HG03025 (cell line): Measurements from ENCODE around the gene ITGA7.

Experiments
- ATAC-seq: cut with Tn5 transposase; IDR thresholded peaks from one replicate; pipeline ENCODE4 v1.9.1; 2021; ENCODE audit warnings: mild to moderate bottlenecking, moderate library complexity; ENCODE audit not compliant: unreplicated experiment, low FRiP score

ITGA7 gene

DNA sequence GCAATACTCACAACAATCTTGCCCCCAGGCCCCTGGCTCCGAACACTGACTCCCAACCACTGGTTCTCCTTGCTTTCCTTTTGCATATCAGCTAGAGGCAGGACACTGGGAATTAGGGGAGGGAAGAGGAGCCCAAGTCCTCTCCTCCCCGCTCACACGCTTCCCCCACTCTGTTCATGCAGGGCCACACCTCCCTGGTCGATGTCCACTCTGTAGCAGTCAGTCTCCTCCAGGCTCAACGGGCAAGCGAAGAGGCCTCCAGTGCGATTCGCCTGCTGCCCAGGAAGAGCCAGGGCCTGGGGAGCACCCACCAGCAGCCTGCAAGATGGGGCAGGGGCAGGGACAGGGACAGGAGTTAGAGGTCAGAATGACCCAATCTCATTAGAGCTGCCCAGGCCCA lies 4.8 kb downstream of the ITGA7 start:
- no peak for ATAC-seq

GRCh38 chr12:55700255-55701018 lies 7.3 kb downstream of the ITGA7 start:
- no peak for ATAC-seq

- ATAC-seq = no peak
These were observed 8.1 kb downstream of the ITGA7 start for GRCh38 chr12:55699471-55700055.

DNA sequence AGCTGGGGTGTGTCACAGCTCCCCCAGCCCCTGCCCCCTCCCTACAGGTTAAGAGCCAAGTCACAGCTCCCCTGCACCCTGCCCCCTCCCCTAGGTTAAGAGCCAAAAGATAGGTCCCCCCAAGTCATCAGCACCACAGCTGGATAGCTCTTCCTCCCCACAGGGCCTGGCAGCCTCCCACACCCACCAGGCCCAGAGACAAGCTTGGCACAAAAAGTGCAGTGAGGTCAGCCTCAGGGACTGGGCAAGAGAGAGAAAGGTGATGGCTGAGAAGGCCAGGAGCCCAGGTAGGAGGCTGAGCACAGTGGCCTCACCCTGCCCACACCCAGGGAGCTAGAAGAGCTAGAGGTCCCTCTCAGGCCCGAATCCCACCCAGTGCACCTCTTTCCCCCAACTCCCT lies 8.7 kb downstream of the ITGA7 start:
- no peak for ATAC-seq

- ATAC-seq = no peak
These were observed 9.3 kb downstream of the ITGA7 start for GRCh38 chr12:55698241-55698955.

DNA sequence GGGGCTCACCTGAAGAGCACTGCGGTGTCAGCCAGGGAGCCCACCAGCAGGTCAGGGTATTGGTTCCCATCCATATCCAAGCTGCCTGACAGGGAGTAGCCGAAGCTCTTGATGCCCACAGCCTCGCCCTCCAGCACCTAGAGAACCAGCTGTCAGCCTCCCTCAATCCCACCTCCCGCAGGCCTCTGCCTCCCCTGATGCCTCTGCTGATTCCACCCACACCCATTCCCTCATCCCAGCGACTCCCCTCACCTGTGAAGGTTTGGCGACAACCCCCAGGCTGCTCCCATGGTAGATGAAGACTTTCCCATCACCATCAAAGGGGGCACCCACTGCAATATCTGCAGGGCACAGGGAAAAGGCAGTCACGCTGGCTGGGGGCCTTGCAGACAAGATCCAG lies 10.0 kb downstream of the ITGA7 start:
- no peak for ATAC-seq

DNA sequence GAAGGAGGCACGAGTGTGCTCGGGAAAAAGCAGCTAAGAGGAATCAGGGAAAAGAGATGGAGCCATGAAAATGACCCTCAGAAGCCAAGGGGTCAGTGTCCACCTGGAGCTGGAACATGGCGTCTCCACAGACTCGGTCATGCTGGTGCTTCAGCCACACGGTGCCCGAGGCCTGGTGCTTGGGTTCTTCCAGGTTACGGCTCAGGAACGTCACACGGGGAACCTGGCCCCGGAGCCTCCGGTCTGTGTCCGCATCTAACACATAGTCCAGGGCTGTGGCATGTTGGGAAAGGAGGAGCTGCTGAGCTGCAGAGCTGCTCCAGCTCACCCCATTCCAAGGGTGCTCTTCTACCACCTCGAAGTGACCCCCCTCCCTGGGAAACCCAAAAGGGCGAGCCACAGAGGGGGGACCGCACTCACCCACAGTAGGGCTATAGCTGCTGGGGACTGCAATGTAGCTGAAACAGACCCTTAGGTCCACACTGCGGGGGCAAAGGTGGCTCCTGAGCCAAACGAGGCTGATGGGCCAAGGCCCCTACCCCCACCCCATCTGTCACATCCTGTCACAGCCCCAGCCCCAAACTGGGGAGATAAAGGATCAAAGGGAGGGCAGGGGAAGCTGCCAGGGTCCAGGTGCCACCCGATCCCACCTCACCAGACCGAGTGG lies 10.8 kb downstream of the ITGA7 start:
- ATAC-seq = no peak

DNA sequence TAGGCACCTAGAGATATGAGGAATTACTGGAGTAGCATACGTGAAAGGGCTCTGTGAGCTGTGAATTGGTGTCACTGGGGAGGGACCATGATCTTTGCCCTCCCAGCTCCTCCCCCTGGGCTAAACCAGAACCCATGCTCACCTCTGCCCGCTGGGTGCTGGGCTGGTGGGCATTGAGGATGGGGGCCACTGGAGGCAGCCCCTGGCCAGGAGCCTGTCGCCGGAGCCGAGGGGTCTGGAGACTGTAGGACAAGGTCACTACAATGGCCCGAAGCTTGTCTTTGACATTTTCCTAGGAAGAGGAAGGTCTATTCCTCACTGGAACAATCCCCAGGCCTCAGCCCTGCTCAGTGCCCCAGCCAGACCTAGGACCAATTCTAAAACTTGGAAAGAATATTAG lies 11.6 kb downstream of the ITGA7 start:
- ATAC-seq = no peak

DNA sequence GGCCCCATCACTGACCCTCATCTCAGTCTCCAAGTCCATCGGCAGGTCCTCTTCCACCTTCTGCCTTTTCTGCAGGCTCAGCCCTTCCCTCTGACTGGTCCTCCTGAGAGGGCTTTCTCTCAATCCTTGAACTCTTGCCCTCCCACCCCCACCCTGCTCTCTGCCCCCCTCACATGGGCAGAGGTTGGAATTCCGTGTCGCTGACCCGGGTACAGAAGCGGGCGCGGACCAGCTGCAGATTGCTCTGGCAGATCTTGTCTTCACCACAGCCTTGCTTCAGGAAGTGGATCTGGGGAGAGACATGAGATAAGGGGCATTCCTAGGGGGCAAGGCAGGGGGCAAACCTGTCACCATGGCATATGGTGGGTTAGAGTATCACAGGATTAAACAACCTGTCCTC lies 12.4 kb downstream of the ITGA7 start:
- no peak for ATAC-seq

- no peak for ATAC-seq
These were observed 13.1 kb downstream of the ITGA7 start for GRCh38 chr12:55694651-55695050.

DNA sequence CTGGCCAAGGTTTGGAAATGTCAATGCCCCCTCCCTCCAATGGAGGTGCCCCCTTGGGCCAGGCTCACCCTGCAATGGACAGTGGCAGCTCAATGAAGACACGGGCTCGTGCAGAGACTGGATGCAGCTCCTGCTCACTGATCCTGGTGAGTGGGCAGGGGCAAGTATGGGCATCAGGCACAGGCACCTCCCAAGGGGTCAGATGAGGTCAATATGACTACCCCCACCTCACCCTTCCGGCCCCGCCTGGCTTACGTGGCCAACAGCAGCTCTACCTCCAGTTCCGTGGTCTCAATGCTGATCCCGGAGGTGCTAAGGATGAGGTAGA lies 13.6 kb downstream of the ITGA7 start:
- no peak for ATAC-seq

DNA sequence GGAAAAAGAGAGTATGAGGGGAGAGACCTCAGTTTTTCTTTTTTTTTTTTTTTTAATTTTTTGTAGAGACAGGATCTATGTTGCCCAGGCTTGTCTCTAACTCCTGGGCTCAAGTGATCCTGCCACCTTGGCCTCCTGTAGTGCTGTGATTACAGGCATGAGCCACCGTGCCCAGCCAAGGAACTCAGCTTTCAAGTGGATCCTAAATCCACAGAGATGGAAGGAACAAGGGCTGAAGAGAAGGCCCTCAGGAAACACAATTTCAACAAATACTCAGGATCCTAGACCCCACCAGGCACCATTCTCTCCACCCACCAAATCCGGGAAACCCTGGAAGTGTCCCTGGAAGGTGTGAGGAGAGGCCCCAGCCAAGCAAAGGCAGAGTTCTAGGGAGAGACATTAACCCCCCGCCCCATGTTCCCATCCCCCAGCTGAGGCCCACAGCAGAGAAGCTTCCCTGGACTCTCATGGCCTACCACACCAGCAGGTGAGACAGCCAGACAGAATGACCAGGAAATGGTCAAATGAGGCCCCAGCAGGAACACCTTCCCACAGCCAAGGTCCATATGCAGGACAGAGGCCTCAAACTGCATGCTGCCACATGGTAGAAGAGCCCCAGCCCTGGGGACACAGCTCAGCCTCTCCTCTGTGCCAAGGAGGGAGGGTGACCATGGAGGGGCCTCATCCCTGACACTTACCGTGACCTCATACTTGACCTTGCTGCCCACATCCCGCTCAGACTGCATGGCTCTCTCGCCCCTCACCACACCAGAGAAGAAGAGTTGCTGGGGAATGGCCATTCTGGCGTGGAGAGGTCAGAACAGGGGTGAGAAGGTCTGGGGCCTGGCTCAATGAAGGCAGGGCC lies 14.1 kb downstream of the ITGA7 start:
- no peak for ATAC-seq

GRCh38 chr12:55692631-55693322 lies 14.9 kb downstream of the ITGA7 start:
- ATAC-seq = no peak

DNA sequence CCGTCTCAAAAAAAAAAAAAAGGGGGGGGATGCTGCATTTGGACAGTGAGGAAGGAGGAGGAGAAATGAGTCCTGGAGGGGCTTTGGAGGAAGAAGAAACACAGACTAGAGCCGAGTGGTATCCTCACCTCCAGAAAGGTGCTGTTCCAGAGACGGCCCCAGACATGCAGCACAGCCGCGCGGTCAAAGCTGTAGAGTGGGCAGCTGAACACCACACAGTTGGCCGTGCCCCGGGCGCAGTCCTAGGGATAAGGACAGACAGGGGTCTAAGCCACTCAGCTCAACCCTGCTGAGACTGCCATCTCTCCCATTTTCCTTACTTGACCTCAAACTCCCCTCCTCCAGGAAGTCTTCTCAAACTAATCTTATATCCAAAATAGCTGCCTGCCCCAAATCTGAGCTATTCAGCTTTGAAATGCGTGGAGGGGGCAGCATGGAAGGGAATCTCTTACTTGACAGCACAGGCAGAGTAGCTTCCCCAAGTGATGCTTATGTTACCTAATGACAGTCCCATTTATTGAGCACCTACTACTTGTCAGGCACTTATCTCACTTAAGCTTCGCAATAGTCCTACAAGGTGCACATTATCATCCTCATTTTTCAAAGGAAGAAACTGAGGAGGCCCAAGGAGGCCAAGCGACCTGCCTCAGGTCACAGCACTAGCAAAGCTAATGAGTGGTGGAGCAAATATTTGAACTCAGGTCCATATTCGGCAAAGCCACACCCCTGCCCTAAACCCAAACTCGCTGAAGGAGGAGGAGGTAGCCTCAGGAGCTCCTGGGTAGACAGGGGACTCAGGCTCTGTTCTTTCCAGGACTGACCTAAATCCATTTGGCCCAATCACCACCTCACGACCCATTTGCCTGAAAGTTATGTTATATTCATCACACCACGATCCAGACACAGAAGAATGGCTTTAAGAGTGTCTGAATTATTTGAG lies 18.7 kb downstream of the ITGA7 start:
- no peak for ATAC-seq

DNA sequence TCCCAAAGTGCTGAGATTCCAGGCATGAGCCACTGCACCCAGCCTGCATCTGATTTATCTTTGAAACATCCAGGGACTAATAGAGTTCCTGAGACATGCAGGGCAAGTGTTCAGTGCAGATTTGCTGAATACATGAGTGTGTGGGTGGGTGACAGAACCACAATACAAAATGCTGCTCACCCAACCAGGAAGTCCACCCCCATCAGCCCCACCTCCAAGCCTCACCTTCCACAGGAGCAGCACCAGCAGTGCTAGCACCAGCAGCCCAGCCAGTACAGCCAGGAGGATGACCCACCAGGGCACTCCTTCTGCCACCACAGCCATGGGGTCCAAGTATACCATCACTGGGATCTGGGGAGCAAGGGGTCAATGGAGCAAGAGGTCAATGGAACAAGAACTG lies 20.0 kb downstream of the ITGA7 start:
- ATAC-seq = no peak

DNA sequence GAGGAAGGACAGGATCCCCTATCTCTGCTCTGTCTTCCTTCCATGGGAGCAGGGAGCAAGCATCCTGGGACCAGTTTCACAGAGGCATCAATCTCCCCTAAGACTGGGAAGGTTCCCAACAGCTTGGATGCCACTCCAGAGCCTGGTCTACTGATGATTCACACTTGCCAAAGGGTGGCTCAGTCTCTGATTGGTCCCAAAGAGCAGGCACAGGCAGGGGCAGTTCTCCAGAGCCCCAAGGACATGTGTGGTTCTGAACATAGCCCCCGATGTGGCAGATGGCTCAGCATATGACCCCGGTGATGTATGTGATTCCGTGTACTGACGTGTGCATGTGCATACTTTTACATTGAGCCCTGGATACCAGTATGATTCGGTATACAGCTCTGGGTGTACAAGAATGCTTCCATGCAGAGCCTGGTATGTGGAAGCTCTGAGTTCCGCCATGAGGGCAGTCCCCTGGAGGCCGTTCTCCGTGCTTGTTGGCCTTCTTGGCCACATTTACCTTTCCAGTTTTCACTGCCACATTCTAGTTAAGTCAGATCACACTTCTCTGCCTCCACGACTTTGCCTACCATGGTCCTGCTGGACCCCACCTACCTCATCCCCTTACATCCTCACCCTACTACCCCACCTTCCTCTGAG lies 21.2 kb downstream of the ITGA7 start:
- ATAC-seq = no peak

DNA sequence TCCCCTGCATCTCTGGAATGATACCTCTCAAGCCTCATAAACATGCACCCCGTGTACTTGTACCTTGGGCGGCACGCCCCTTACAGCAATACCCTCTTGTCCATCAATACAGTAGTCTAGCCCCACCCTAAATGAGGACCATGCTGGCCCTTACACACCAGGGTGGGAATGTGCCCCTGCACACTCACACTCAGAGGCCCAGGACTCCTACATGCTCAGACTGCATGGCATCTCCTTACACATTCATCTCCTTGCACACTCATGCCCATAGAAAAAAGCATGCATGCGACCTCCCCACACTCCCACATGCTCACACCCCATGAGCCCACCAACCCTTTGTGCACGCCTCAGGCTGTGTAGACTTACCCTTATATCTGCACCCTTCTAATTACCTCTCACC lies 22.0 kb downstream of the ITGA7 start:
- no peak for ATAC-seq

DNA sequence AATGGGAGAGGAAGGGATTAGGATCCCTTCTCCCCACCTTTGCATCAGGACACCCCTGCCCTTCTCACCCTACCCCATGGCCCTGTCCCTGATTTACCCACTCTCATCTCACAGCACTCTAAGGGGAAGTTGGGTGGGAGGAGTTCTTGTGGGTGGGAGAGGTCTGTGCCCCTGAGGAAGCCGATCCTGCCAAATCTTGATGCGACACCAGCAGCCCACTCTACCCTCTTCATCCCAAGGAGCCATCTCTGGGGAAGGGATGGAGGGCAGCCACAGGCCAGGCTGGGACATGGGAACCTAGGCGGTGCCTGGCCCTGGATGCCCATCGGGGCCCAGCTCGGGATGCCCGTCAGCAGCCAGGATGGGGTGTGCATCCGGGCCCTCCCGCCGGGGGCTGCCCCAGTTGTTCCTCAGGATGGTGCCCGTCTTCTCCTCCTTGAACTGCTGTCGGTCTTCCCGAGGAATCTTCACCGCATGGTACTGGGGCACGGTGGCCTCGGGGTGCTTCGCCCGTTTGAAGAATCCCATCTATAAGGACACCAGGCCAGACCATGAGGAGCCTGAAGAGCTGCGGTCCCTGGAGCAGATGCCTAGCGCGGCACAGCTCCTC lies 22.8 kb downstream of the ITGA7 start:
- no peak for ATAC-seq
